Stimulated activated CD8-positive, alpha-beta memory T cell treated with anti-CD3 and anti-CD28 coated beads, Interleukin-4, amount 100 ng/mL, for 1 hour (primary cell): ENCODE results near the gene USP6NL.

ENCODE experiments used
- DNase-seq, 2 donors: peaks; one replicate each; pipeline ENCODE4 v3.0.0-alpha.2; 2020; ENCODE audit warnings: low read depth in 2 of 2, low spot score in 1 of 2

USP6NL gene

GRCh38 chr10:11617233-11617632 is 5.8 kb upstream of the USP6NL start:
- DNase-seq: no peak

GRCh38 chr10:11616021-11616420 is 4.6 kb upstream of the USP6NL start:
- no peak for DNase-seq

- DNase-seq: no peak
These were observed 3.9 kb upstream of the USP6NL start for GRCh38 chr10:11615396-11615795.

- no peak for DNase-seq
These were observed 861 bp upstream of the USP6NL start for GRCh38 chr10:11612021-11613001.

- DNase-seq: no peak
These were observed 613 bp downstream of the USP6NL start for GRCh38 chr10:11610826-11611247.

DNA sequence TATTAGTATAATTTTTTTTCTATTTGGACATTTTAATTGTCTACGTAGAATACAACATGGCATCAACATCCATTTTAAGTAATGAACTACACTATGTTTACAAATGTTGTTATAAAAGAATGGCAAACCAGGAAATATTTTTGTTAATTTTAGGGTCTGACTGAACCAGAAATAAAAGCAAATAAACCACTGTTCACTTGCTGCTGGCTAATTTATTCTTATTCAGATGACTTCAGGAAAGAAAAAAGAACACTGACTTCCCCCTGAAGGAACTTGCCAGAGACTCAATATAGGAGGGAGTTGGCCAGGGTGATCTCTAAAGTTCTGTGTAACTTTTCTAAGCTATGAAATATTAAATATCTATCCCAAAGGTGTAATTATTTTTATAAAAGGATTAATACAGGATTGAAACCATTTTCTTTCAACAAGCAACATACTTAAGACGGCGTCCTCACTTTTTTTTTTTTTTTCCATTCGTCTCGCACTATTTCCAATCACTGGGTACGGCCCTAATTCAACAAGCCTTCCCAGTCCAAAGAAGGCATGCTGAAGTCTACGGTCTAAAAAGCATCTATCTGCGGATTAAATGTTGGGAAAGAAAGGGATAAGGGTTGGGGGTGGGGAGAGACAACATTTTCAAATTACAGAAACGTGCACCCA is 1.2 kb downstream of the USP6NL start:
- DNase-seq: no peak

GRCh38 chr10:11609492-11610093 is 1.9 kb downstream of the USP6NL start:
- DNase-seq: no peak

GRCh38 chr10:11609052-11609451 is 2.4 kb downstream of the USP6NL start:
- DNase-seq: no peak

GRCh38 chr10:11608159-11609013 is 3.1 kb downstream of the USP6NL start:
- no peak for DNase-seq

DNA sequence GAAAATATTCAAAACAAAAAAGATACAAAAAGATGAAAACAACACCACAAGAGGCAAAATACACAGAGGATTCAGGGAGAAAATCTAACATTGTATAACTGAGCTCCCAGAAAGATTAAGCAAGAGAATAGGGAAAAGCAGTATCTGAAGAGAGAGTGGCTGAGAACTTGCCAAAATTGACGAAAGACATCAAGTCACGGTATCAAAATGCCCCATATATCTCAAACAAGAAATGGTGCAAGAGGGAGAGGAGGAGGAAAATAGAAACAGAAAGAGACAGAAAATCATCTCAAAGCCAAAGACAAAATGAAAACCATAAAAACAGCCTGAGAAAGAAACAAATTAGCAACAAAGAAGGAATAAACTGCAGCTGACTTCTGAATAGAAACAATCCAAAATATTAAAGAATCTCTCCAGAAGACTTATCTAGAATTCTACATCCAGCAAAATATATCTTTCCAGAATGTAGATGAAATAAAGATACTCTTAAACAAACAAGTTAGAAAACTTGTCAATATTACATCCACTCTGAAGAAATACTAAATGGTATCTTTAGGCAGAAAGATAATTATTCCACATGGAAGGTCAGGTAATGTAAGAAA is 5.5 kb downstream of the USP6NL start:
- no peak for DNase-seq

- DNase-seq: no peak
These were observed 6.4 kb downstream of the USP6NL start for GRCh38 chr10:11604865-11605650.

DNA sequence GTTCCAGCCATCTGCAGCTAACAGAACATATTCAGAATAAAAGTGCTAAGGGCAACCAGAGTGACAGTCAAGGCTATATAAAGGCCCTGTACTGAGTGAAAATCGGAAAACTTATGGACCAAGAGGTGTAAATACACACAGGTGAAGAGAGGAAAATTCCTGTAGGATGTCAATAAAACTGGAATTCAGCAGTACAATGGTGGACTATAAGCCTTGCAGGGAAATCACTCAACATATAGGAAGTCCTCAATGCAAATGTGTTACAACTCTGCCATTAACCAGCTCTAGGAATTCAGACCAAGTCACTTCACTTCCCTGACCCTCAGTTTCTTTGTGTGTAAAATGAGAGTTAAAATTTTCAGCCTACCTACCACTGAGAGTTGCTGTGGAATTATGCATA is 7.7 kb downstream of the USP6NL start:
- DNase-seq: no peak

DNA sequence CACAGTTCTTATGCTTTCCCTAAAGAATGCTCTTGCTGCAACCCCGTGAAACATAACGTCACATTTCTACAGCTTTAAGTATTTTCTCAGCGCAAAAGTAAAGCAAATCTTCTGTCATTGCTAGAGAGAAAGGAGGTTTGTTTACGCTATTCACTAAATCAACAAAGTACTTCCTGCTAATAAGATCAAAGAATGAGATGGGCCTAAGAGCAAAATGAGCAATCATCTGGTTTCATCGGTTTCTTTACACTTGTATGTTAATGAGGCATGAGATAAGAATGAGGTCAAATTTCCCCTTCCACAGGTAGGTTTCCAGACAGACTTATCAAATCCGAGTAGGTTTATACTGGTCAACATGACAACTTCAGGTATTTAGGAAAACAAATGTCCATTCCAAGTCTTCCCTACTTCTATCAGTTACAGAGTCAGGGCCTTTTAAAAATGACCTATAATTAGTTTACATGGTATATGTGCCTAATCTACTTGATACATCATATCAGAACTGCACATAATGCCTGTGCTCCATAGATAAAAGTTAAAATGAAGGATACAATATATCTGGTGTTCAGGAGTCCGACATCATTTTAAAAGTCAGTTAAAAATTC is 8.4 kb downstream of the USP6NL start:
- no peak for DNase-seq

DNA sequence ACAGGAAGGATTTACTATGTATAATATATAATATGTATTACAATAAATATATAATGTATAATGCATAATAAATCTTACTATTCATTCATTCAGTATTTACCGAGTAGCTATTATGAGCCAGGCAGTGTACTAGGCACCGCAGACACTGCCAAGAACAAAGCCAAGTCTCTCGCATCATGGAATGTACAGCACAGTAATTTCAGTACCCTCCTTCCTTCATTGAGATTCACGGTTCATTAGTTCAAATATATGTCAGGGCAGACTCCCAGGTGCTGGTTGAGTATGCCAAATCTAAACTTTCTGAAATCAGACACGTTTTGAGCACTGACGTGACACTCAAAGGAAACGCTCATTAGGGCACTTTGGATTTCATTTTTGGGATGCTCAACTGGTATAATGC is 9.1 kb downstream of the USP6NL start:
- DNase-seq: no peak

DNA sequence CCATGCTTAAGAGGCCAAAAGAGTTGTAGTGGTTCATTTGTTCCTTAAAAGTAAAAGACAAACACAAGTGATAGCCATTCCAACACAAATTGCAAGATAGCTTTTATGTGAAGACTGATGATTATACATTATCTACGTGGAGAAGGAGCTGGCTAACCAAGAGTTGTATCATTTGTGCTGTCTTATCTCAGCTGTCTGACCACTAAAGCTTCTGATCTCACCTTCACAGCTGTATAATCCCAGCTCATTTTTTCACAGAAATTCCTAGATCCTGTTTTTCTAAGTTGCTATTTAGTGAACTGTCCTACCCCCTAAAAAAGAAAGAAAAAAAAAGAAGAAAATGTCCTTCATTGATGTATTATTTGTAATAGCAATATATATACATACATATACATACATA is 9.8 kb downstream of the USP6NL start:
- no peak for DNase-seq

DNA sequence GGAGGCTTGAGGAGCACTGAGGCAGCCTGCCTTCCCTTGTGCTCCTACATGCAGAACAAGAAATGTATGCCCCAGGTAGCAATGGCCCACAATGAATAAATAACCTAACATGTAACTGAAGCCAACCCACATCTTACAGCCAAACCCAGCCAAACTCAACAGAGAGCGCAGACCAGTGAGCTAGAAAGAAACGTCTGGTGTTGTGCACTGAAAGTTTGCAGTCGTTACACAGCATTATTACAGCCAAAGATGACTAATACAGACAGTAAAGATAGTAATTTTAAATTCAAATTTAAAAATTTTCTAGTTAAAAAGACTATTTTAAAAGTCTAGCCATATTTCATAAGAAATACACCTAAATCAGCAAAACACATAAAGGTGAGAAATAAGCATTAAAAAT is 11.2 kb downstream of the USP6NL start:
- DNase-seq: no peak

- no peak for DNase-seq
These were observed 12.6 kb downstream of the USP6NL start for GRCh38 chr10:11598712-11599397.

- DNase-seq: no peak
These were observed 14.0 kb downstream of the USP6NL start for GRCh38 chr10:11597470-11597869.

GRCh38 chr10:11595395-11595692 is 16.1 kb downstream of the USP6NL start:
- no peak for DNase-seq
